Tibial artery (tissue), 4 donors: ENCODE results near the gene STK17B.
A peak's percentile ranks its signal among the peaks of the same experiment; 100 is the strongest.

Experiments
- DNase-seq, 2 donors: peaks; one replicate each; pipeline ENCODE4 v3.0.0-alpha.2; 2019
- H3K27ac ChIP-seq, 2 donors: fragments of 200-600 bp; sonication (generic) in 1 of 2; 1 replicate in 1 of 2; 2 replicates in 1 of 2; pipeline ENCODE4 v1.5.1; 2018 to 2019; ENCODE audit warnings: mild to moderate bottlenecking in 1 of 2
- H3K27me3 ChIP-seq, 2 donors: fragments of 200-600 bp; sonication (generic) in 1 of 2; one replicate each; pipeline versions ENCODE4 v1.5.1 to v1.6.0; 2016 to 2019
- H3K36me3 ChIP-seq, 3 donors: fragments of 200-600 bp; sonication (generic) in 2 of 3; one replicate each; pipeline ENCODE4 v1.5.1; 2016 to 2019; ENCODE audit warnings: mild to moderate bottlenecking in 2 of 3
- H3K4me1 ChIP-seq, 4 donors: fragments of 200-600 bp; sonication (generic) in 2 of 4; 1 replicate in 3 of 4; 2 replicates in 1 of 4; pipeline ENCODE4 v1.5.1; 2016 to 2019
- H3K4me3 ChIP-seq, 2 donors: fragments of 200-600 bp; sonication (generic) in 1 of 2; 1 replicate in 1 of 2; 2 replicates in 1 of 2; pipeline ENCODE4 v1.5.1; 2018 to 2019; ENCODE audit warnings: mild to moderate bottlenecking in 2 of 2
- H3K9me3 ChIP-seq, 3 donors: fragments of 200-600 bp; sonication (generic) in 1 of 3; one replicate each; pipeline ENCODE4 v1.5.1; 2016 to 2019
- intact Hi-C: fragments of 100-400 bp; cut with DNase I; formaldehyde crosslinking; loops from one replicate; pipeline ENCODE4 v1.15.0; 2023; ENCODE audit warnings: low total_unique reads
- TF ChIP-seq, protein P1 (sequence below), 2 experiments: fragments of 200-600 bp in 1 of 2; fragments of 450-650 bp in 1 of 2; IDR thresholded peaks; one replicate each; pipeline ENCODE4 v1.5.1; 2017 to 2019; ENCODE audit warnings: antibody characterized with exemption in 2 of 2, mild to moderate bottlenecking in 1 of 2, moderate library complexity in 1 of 2

Gene STK17B

DNA sequence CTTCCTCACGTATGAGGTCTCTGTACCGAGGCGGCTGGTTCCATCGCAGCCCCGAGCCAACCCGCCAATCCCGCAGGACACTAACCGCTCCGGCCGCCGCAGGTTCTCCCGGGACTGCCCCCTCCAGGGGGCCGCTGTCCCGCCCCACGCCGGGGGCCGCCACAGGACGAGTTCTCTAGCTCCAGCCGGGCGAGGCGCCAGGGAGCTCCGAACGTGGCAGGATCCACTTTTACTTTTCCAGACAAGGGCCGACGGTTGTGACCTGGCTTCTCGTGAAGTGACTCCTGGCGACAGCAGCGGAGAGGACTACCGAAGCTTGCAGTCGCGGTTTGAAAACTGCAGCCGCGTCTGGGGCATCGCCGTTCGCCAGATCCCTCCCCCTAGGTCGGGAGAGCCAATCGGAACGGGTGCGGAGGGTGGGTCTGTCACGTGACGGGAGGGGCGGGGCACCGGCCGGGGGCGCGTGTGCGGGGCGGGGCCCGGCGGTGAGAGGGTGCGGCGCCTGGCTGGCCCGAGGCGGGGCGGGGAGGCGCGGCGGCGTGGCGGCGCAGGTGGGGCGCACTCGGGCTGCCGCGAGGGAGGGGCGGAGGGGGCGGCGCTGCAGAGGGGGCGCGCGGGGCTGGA lies at the start of gene STK17B:
TSS of gene STK17B (minus strand) at position 331 of the 624 bp plus-strand sequence. CDS start 8,195 bp downstream, outside the sequence.
- TF ChIP-seq, protein P1, sequence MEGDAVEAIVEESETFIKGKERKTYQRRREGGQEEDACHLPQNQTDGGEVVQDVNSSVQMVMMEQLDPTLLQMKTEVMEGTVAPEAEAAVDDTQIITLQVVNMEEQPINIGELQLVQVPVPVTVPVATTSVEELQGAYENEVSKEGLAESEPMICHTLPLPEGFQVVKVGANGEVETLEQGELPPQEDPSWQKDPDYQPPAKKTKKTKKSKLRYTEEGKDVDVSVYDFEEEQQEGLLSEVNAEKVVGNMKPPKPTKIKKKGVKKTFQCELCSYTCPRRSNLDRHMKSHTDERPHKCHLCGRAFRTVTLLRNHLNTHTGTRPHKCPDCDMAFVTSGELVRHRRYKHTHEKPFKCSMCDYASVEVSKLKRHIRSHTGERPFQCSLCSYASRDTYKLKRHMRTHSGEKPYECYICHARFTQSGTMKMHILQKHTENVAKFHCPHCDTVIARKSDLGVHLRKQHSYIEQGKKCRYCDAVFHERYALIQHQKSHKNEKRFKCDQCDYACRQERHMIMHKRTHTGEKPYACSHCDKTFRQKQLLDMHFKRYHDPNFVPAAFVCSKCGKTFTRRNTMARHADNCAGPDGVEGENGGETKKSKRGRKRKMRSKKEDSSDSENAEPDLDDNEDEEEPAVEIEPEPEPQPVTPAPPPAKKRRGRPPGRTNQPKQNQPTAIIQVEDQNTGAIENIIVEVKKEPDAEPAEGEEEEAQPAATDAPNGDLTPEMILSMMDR (IDR thresholded peaks at IDR 0.05), result no peak
- Histone ChIP-seq H3K36me3 (no peaks in the 10 kb centered on the region), H3K27ac (peak within 1 kb of the TSS; percentile 79 to 89), H3K27me3 (no peaks in the 10 kb centered on the region), H3K9me3 (no peaks in the 10 kb centered on the region), H3K4me3 (peak within 1 kb of the TSS; percentile 81 to 98), H3K4me1 (peaks cover 0 to 14% (median 4%) of the 10 kb centered on the region in 4 donors)
- intact Hi-C loops, result no loop called here
- DNase-seq, result peak; percentile 93 to 97

DNA sequence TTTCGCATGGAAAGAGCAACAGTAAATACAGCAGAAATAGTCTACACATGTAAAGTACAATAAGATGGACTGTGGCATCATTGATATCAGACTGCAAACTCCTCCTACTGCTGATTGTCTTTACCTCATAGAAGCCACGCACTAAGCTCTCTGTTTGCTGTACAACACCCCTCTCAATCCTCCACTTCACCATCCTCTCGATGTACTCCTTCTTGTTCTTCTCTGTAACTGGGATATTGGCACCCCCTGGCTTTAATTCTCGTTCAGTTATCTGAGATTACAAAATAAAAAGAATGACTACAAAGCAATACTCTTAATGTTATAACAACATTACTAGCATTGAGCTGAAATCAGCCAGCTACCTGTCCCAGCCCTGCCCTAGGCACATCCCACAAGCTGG lies 49.3 kb upstream of the STK17B start:
- H3K4me1 ChIP-seq, result no peaks in the 10 kb centered on the region
- TF ChIP-seq, protein P1 (IDR thresholded peaks at IDR 0.05), result no peak
- no peak for DNase-seq
- H3K27me3 ChIP-seq, result no peaks in the 10 kb centered on the region
- H3K36me3 ChIP-seq, result no peaks in the 10 kb centered on the region
- no peak overlapping the region for H3K4me3 ChIP-seq
- intact Hi-C loops, result no loop called here
- no peak overlapping the region for H3K27ac ChIP-seq
- no peaks in the 10 kb centered on the region for H3K9me3 ChIP-seq

DNA sequence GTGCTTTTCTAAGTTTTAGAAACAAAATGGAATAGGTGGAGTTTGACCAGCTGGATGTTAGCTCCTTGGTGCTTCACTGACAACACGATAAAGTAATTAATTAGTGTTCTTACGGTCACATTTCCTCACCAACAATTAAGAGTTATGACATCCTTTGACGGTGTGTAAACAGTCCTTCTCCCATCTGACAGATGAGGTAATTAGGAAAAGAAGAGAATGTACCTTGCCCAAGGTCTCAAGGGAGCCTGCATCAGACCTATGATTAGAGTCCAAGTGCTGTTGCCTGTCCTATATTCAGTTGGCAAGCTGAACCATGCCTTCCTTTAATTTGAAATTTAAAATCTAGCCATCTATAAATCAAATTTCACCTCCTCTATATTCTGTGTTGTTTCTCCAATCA lies 48.3 kb upstream of the STK17B start:
- Histone ChIP-seq H3K27me3 (no peaks in the 10 kb centered on the region), H3K27ac (no peak overlapping the region), H3K36me3 (no peaks in the 10 kb centered on the region), H3K4me3 (no peak overlapping the region), H3K4me1 (no peaks in the 10 kb centered on the region), H3K9me3 (no peaks in the 10 kb centered on the region)
- DNase-seq, result no peak
- TF ChIP-seq, protein P1 (IDR thresholded peaks at IDR 0.05), result no peak
- intact Hi-C loops, result no loop called here

DNA sequence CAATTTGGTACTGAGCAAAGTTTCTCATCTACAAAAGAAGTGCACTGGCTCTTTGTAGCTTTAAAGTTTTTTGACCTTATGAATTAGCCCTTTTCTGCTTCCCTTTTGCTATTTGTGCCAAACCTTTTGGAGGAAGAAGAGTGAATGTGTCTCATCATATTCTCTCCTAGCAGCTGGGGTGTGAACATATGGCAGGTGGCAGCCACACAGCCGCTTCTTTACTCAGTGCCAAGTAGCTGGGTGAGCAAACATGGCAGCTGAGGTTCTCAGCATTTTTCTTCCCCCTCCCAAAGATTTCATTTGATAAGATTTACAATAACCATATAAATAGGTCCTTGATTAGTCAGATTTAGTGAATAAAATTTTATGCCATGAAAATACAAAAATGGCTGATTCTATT lies 46.7 kb upstream of the STK17B start:
- H3K4me3 ChIP-seq, result no peak overlapping the region
- H3K9me3 ChIP-seq, result no peaks in the 10 kb centered on the region
- TF ChIP-seq, protein P1 (IDR thresholded peaks at IDR 0.05), result no peak
- H3K27ac ChIP-seq, result no peak overlapping the region
- DNase-seq, result no peak
- H3K36me3 ChIP-seq, result no peaks in the 10 kb centered on the region
- H3K27me3 ChIP-seq, result no peaks in the 10 kb centered on the region
- intact Hi-C loops, result no loop called here
- no peaks in the 10 kb centered on the region for H3K4me1 ChIP-seq

DNA sequence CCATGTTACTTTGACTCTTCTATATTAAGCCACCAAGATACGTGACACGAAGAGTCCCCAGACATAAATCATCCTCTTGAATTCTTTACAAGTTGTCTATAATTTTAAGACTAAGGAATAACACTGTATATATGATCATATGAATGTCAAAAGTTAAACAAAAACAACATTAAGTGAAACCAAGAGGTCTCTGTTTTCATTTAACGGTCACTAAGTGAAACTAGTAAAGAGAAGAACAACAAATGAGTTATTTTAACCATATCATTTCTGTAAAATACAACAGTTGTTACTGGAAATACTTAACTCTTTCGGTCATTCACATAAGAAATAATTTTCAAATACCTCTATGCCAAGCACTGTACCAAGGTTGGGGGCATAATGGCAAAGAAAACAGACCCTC lies 45.7 kb upstream of the STK17B start:
- intact Hi-C loops, result no loop called here
- Histone ChIP-seq H3K27ac (no peak overlapping the region), H3K27me3 (no peaks in the 10 kb centered on the region), H3K4me1 (no peaks in the 10 kb centered on the region), H3K4me3 (no peak overlapping the region), H3K36me3 (no peaks in the 10 kb centered on the region), H3K9me3 (no peaks in the 10 kb centered on the region)
- TF ChIP-seq, protein P1 (IDR thresholded peaks at IDR 0.05), result no peak
- DNase-seq, result no peak

DNA sequence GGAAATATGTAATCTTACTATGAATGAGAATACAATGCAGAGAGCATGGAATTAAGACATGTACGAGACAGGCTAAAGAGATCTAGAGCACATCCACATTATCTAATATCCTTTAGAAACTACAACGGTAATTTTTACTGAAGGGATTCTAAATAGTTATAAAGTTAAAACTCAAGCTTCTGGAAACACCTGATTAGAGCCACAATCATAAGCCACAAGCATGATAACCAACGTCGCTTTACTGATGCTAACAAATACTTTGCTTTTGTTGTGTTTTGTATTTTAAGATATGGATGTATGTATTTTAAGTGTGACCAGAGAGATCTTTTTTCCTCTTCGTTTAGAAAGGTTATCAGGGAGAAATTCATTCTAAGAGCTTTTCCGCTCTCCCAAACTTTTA lies 44.0 kb upstream of the STK17B start:
- TF ChIP-seq, protein P1 (IDR thresholded peaks at IDR 0.05), result no peak
- no peak overlapping the region for H3K27ac ChIP-seq
- intact Hi-C loops, result no loop called here
- H3K27me3 ChIP-seq, result no peaks in the 10 kb centered on the region
- H3K4me1 ChIP-seq, result no peaks in the 10 kb centered on the region
- DNase-seq, result no peak
- H3K36me3 ChIP-seq, result no peaks in the 10 kb centered on the region
- H3K4me3 ChIP-seq, result no peak overlapping the region
- H3K9me3 ChIP-seq, result no peaks in the 10 kb centered on the region
